Dendritic cell treated with granulocyte-macrophage colony-stimulating factor and Interleukin-4, amounts not matched to agents 40 ng/mL and 50 ng/mL, for 4 days (primary cell): Measurements from ENCODE around the gene RXRG.

Source experiments
- H3K27ac Mint-ChIP-seq: one replicate; pipeline ENCODE4 v1.8.0; 2022; ENCODE audit warnings: mild to moderate bottlenecking, mixed read lengths
- H3K27me3 Mint-ChIP-seq: one replicate; pipeline ENCODE4 v1.8.0; 2022; ENCODE audit warnings: mild to moderate bottlenecking, mixed read lengths
- H3K36me3 Mint-ChIP-seq: one replicate; pipeline ENCODE4 v1.8.0; 2022; ENCODE audit warnings: low read depth, mixed read lengths
- H3K4me1 Mint-ChIP-seq: one replicate; pipeline ENCODE4 v1.8.0; 2022; ENCODE audit warnings: low read depth, mixed read lengths
- H3K4me3 Mint-ChIP-seq: one replicate; pipeline ENCODE4 v1.8.0; 2022; ENCODE audit warnings: mild to moderate bottlenecking, moderate library complexity, mixed read lengths
- H3K9me3 Mint-ChIP-seq: one replicate; pipeline ENCODE4 v1.8.0; 2022; ENCODE audit warnings: mixed read lengths
- intact Hi-C: fragments of 100-400 bp; cut with micrococcal nuclease; formaldehyde crosslinking; loops from one replicate; pipeline ENCODE4 v1.15.0; 2022

Gene RXRG

GRCh38 chr1:165355977-165356811 is 88.7 kb downstream of the RXRG start, which contains the start of gene LMX1A:
TSS of gene LMX1A (minus strand) at chr1:165356715. CDS start at chr1:165355559, 1,156 bp downstream.
- Mint-ChIP-seq H3K4me1 (peaks cover 14% of the 10 kb centered on the region), H3K36me3 (no peaks in the 10 kb centered on the region), H3K4me3 (no peak within 1 kb of the TSS), H3K9me3 (no peaks in the 10 kb centered on the region), H3K27me3 (peaks cover 94% of the 10 kb centered on the region), H3K27ac (no peak within 1 kb of the TSS)
- intact Hi-C loops, result no loop called here

GRCh38 chr1:165355139-165355976 is 89.6 kb downstream of the RXRG start:
- Mint-ChIP-seq H3K36me3 (no peaks in the 10 kb centered on the region), H3K27ac (no peak overlapping the region), H3K4me3 (no peak overlapping the region), H3K9me3 (no peaks in the 10 kb centered on the region), H3K27me3 (peaks cover 94% of the 10 kb centered on the region), H3K4me1 (peaks cover 14% of the 10 kb centered on the region)
- intact Hi-C loops, result no loop called here

- intact Hi-C loops, result no loop called here
- no peaks in the 10 kb centered on the region for H3K36me3 Mint-ChIP-seq
Measured at GRCh38 chr1:165354739-165355138, 90.2 kb downstream of the RXRG start.

DNA sequence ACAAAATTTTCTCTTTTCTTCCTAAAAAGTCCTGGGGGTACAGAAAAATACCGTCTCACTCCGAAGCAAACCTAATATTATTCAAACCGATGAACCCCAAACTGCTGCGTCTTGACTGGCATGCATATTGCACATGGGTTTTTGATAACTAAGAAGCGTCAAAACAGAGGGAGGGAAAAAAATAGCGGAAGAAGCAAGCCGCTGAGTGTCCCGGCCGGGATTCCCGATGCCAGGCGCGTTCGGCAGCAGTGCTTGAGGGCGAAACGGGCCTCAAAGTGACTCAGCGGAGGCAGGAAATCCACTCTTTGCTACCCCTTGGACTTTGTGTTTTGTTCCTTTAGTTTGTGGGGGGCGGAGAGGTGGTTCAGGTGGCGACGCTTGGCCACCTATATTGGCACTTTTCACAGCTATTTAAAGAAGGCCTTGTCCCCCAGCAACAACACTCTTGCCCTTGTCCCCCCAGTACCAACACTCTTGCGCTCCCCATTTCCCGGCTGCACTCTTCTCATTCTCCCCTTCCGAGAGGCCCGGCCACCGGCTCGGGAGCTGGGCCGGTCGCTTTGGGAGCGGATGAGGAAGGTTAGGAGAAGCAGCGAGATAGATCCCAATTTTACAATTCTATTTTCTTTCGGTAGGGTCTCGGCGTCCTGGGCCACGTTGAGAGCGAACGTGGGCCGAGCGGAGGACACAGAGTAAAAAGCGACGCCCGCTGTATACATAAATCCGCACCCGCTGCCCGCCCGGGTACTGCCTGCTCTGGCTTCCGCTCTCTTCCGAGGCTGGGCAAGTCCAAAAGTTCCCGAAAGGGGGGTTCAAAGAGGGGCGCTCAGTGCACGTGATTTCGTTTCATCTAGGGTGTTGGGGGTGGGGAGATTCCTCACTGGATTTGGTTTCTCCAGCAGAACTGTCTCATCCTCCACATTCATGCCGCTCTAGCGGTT is 90.9 kb downstream of the RXRG start:
- intact Hi-C loops, result no loop called here
- Mint-ChIP-seq H3K4me3 (no peak overlapping the region), H3K36me3 (no peaks in the 10 kb centered on the region), H3K9me3 (no peaks in the 10 kb centered on the region), H3K4me1 (peaks cover 14% of the 10 kb centered on the region), H3K27me3 (peaks cover 92% of the 10 kb centered on the region), H3K27ac (no peak overlapping the region)

More at GRCh38 chr1:165354739-165355138, 90.2 kb downstream of the RXRG start:
- no peaks in the 10 kb centered on the region for H3K9me3 Mint-ChIP-seq
- no peak overlapping the region for H3K27ac Mint-ChIP-seq
- H3K4me1 Mint-ChIP-seq, result peaks cover 14% of the 10 kb centered on the region
- peaks cover 92% of the 10 kb centered on the region for H3K27me3 Mint-ChIP-seq
- no peak overlapping the region for H3K4me3 Mint-ChIP-seq

DNA sequence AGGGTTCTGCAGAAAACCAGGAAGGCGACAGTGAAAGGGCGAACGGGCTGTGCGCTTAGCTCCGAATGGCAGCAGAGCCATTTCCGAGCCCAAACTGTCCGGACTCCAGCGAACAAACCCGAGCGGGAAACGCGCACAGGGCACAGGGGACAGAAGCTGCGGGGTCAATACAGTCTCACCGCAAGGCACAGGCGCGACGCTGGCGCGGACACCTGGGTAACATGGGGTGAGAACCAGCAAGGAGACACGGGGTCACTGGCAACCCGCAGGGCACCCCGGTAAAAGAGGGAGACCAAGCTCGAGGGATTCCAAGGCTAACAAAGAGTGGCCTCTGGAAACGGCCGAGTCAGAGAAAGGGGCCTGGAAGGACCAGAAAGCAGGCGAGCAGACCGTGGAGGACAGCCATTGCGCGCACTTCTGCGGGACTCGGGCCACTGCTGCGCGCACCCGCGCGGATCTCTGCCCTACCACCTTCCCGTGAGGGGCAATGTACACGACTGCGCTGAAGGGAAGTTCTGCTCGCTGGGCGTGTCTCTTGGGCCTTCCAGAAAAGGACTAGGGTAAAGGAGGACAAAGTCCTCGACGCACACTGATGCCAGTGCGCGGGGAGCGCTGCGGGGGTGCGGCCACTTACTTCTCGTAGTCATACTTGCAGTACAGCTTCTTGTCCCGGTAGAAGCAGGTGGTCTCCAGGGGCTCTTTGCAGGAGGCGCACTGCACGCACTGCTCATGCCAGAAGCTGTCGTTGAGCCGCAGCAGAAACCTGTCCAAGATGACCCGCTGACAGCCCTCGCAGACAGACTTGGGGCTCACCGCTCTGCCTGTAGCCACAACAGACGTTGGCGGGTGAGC is 92.3 kb downstream of the RXRG start:
- H3K4me3 Mint-ChIP-seq, result no peak overlapping the region
- H3K27ac Mint-ChIP-seq, result no peak overlapping the region
- H3K27me3 Mint-ChIP-seq, result peaks cover 89% of the 10 kb centered on the region
- H3K9me3 Mint-ChIP-seq, result no peaks in the 10 kb centered on the region
- intact Hi-C loops, result no loop called here
- H3K4me1 Mint-ChIP-seq, result peaks cover 14% of the 10 kb centered on the region
- no peaks in the 10 kb centered on the region for H3K36me3 Mint-ChIP-seq

GRCh38 chr1:165351863-165352441 is 93.0 kb downstream of the RXRG start:
- Mint-ChIP-seq H3K9me3 (no peaks in the 10 kb centered on the region), H3K4me3 (no peak overlapping the region), H3K36me3 (no peaks in the 10 kb centered on the region), H3K4me1 (peaks cover 14% of the 10 kb centered on the region), H3K27me3 (peaks cover 86% of the 10 kb centered on the region), H3K27ac (no peak overlapping the region)
- intact Hi-C loops, result no loop called here
